Smooth muscle cell (in vitro differentiated cells): ENCODE measurements around the gene KBTBD4. TPM values are rescaled to one million over a fixed set of nuclear protein-coding genes. Genes with fewer than 3 reads are reported as not detected.

ENCODE experiments used
- DNase-seq: peaks from one replicate; lab custom pipeline; 2025; ENCODE audit not compliant: unreplicated experiment; lab: John Stamatoyannopoulos, UW
- H2AFZ ChIP-seq: fragments of 200-600 bp; sonication (generic); 2 replicates; pipeline ENCODE4 v1.6.0; 2016; ENCODE audit warnings: antibody characterized with exemption, low read depth, mild to moderate bottlenecking
- H3F3A ChIP-seq: fragments of 200-600 bp; sonication (generic); 2 replicates; pipeline ENCODE4 v1.6.0; 2017; ENCODE audit warnings: antibody characterized with exemption, low read depth
- H3K27ac ChIP-seq: fragments of 200-600 bp; sonication (generic); 2 replicates; pipeline ENCODE4 v1.5.1; 2016; ENCODE audit warnings: low read depth, mild to moderate bottlenecking
- H3K27me3 ChIP-seq: fragments of 200-600 bp; sonication (generic); 2 replicates; pipeline ENCODE4 v1.6.1; 2016; ENCODE audit warnings: low read depth, mild to moderate bottlenecking
- H3K36me3 ChIP-seq: fragments of 200-600 bp; sonication (generic); 2 replicates; pipeline ENCODE4 v1.5.1; 2016; ENCODE audit warnings: low read depth
- H3K4me1 ChIP-seq: fragments of 200-600 bp; sonication (generic); 2 replicates; pipeline ENCODE4 v1.5.1; 2016; ENCODE audit warnings: low read depth
- H3K4me2 ChIP-seq: fragments of 200-600 bp; sonication (generic); 2 replicates; pipeline ENCODE4 v1.6.0; 2016; ENCODE audit warnings: mild to moderate bottlenecking
- H3K4me3 ChIP-seq: fragments of 200-600 bp; sonication (generic); 2 replicates; pipeline ENCODE4 v1.5.1; 2016; ENCODE audit warnings: mild to moderate bottlenecking
- H3K79me2 ChIP-seq: fragments of 200-600 bp; sonication (generic); 2 replicates; pipeline ENCODE4 v1.6.0; 2016; ENCODE audit warnings: low read depth, mild to moderate bottlenecking
- H3K9ac ChIP-seq: fragments of 200-600 bp; sonication (generic); 2 replicates; pipeline ENCODE4 v1.6.0; 2016; ENCODE audit warnings: low read depth
- H3K9me3 ChIP-seq: fragments of 200-600 bp; sonication (generic); replicated peaks from 2 replicates; pipeline ENCODE4 v1.5.1; 2016; ENCODE audit warnings: low read depth
- H4K20me1 ChIP-seq: fragments of 200-600 bp; sonication (generic); 2 replicates; pipeline ENCODE4 v1.6.0; 2016; ENCODE audit warnings: low read depth
- CTCF ChIP-seq: fragments of 200-600 bp; sonication (generic); IDR thresholded peaks from 2 replicates; pipeline ENCODE4 v1.5.1; 2017; ENCODE audit warnings: borderline replicate concordance, mild to moderate bottlenecking, antibody characterized with exemption; ENCODE audit not compliant: insufficient read depth, poor library complexity, severe bottlenecking
- WGBS: methylation state at CpG from one replicate; pipeline ENCODE4 v1.1.7; 2016; ENCODE audit warnings: low lambda C conversion rate; 5-methylcytosine and 5-hydroxymethylcytosine counted together
- polyA plus RNA-seq: library from polyadenylated mRNA; unstranded; fragments of >200 nt; fragmentation: Nextera tagmentation; extraction: Ambion mirVana; gene quantifications from 2 replicates; pipeline ENCODE4 v1.2.1, GENCODE V29; 2016
- total RNA-seq: library from RNA; depleted of rRNA; stranded (reverse); fragments of >200 nt; gene quantifications from 2 replicates; pipeline ENCODE4 v1.2.3, GENCODE V29; 2014

KBTBD4 gene
- total and polyA plus RNA-seq, 2 experiments from 2014 or later = 9.4 to 14.2 TPM

GRCh38 chr11:47605921-47606320 is 27.2 kb upstream of the KBTBD4 start:
- TF ChIP-seq CTCF = no peak
- Histone ChIP-seq H3K79me2 (no peaks in the 10 kb centered on the region), H3F3A (peaks cover 6% of the 10 kb centered on the region), H3K4me2 (no peak overlapping the region), H3K9ac (no peak overlapping the region), H3K4me1 (peaks cover 8% of the 10 kb centered on the region), H3K27me3 (no peaks in the 10 kb centered on the region), H4K20me1 (peaks cover 3% of the 10 kb centered on the region), H3K9me3 (no peaks in the 10 kb centered on the region), H3K36me3 (no peaks in the 10 kb centered on the region), H3K4me3 (no peak overlapping the region), H2AFZ (no peak overlapping the region), H3K27ac (no peak overlapping the region)
- no peak for DNase-seq
- 67% methylated on average over 3 of the region's 3 CpGs for WGBS

GRCh38 chr11:47603295-47603694 is 24.5 kb upstream of the KBTBD4 start:
- TF ChIP-seq CTCF = no peak
- 96% methylated on average over 4 of the region's 4 CpGs for WGBS
- Histone ChIP-seq H3K27me3 (no peaks in the 10 kb centered on the region), H3K27ac (no peak overlapping the region), H3K4me1 (peaks cover 15% of the 10 kb centered on the region), H3F3A (peaks cover 6% of the 10 kb centered on the region), H3K9me3 (no peaks in the 10 kb centered on the region), H4K20me1 (peaks cover 3% of the 10 kb centered on the region), H3K36me3 (no peaks in the 10 kb centered on the region), H3K9ac (no peak overlapping the region), H3K4me2 (no peak overlapping the region), H3K4me3 (no peak overlapping the region), H3K79me2 (no peaks in the 10 kb centered on the region), H2AFZ (no peak overlapping the region)
- DNase-seq = no peak

- Histone ChIP-seq H2AFZ (no peak overlapping the region), H3K27me3 (peaks cover 13% of the 10 kb centered on the region), H3K36me3 (no peaks in the 10 kb centered on the region), H3K27ac (no peak overlapping the region), H3K4me3 (no peak overlapping the region), H3K9ac (no peak overlapping the region), H3F3A (no peaks in the 10 kb centered on the region), H3K9me3 (no peaks in the 10 kb centered on the region), H3K79me2 (no peaks in the 10 kb centered on the region), H3K4me1 (peaks cover 7% of the 10 kb centered on the region), H3K4me2 (no peak overlapping the region), H4K20me1 (no peaks in the 10 kb centered on the region)
- TF ChIP-seq CTCF = no peak
- no peak for DNase-seq
- 82% methylated on average over 4 of the region's 4 CpGs for WGBS
Observed at GRCh38 chr11:47599902-47600301, 21.1 kb upstream of the KBTBD4 start.

GRCh38 chr11:47595967-47596366 is 17.2 kb upstream of the KBTBD4 start:
- Histone ChIP-seq H3K4me1 (peaks cover 15% of the 10 kb centered on the region), H3K27ac (no peak overlapping the region), H2AFZ (no peak overlapping the region), H3K9me3 (no peaks in the 10 kb centered on the region), H3K36me3 (no peaks in the 10 kb centered on the region), H3K79me2 (no peaks in the 10 kb centered on the region), H4K20me1 (no peaks in the 10 kb centered on the region), H3K4me3 (no peak overlapping the region), H3F3A (no peaks in the 10 kb centered on the region), H3K4me2 (no peak overlapping the region), H3K27me3 (peaks cover 45% of the 10 kb centered on the region), H3K9ac (no peak overlapping the region)
- no peak for DNase-seq
- 100% methylated on average over 1 of the region's 1 CpG for WGBS
- TF ChIP-seq CTCF = no peak
